Measurements from ENCODE around the gene GTPBP4.
"Not testable (repeated sequence)": the region's sequence is repeated elsewhere in the genome, so short reads cannot be mapped to it uniquely, and the experiment has no call there.

The GTPBP4 gene

GRCh38 chr10:1024103-1024502, 35.9 kb downstream of the GTPBP4 start:
- no peak for DNase-seq (ENCODE audit: low spot score)

GRCh38 chr10:1025683-1026082, 37.4 kb downstream of the GTPBP4 start, which contains the start of gene IDI2:
TSS of gene IDI2 (minus strand) at chr10:1025859. CDS start at chr10:1024723, 1,136 bp downstream.
- DNase-seq (ENCODE audit: low spot score), result no peak

- no peak for DNase-seq (ENCODE audit: low spot score)
Measured at GRCh38 chr10:1026578-1026977, 38.3 kb downstream of the GTPBP4 start.

- DNase-seq (ENCODE audit: low spot score), result no peak
Measured at GRCh38 chr10:1029838-1030237, 41.6 kb downstream of the GTPBP4 start.

GRCh38 chr10:1033601-1034000, 45.4 kb downstream of the GTPBP4 start:
- no peak for DNase-seq (ENCODE audit: low spot score)

GRCh38 chr10:1034758-1035157, 46.5 kb downstream of the GTPBP4 start:
- DNase-seq (ENCODE audit: low spot score), result no peak

GRCh38 chr10:1035201-1035600, 47.0 kb downstream of the GTPBP4 start:
- no peak for DNase-seq (ENCODE audit: low spot score)

GRCh38 chr10:1036341-1036791, 48.1 kb downstream of the GTPBP4 start:
- DNase-seq (ENCODE audit: low spot score), result no peak

- no peak for DNase-seq (ENCODE audit: low spot score)
Measured at GRCh38 chr10:1037098-1037497, 48.9 kb downstream of the GTPBP4 start.

- DNase-seq (ENCODE audit: low spot score), result not testable (repeated sequence)
Measured at GRCh38 chr10:1038769-1039168, 50.5 kb downstream of the GTPBP4 start.

- DNase-seq (ENCODE audit: low spot score), result no peak
Measured at GRCh38 chr10:1040133-1040532, 51.9 kb downstream of the GTPBP4 start.

- no peak for DNase-seq (ENCODE audit: low spot score)
Measured at GRCh38 chr10:1041514-1041913, 53.3 kb downstream of the GTPBP4 start.

- DNase-seq (ENCODE audit: low spot score), result no peak
Measured at GRCh38 chr10:1043532-1043995, 55.3 kb downstream of the GTPBP4 start.

GRCh38 chr10:1044146-1044545, 55.9 kb downstream of the GTPBP4 start:
- DNase-seq (ENCODE audit: low spot score), result no peak

GRCh38 chr10:1044964-1045363, 56.7 kb downstream of the GTPBP4 start:
- DNase-seq (ENCODE audit: low spot score), result no peak

GRCh38 chr10:1045415-1045814, 57.2 kb downstream of the GTPBP4 start:
- no peak for DNase-seq (ENCODE audit: low spot score)

- no peak for DNase-seq (ENCODE audit: low spot score)
Measured at GRCh38 chr10:1047937-1048336, 59.7 kb downstream of the GTPBP4 start.

- no peak for DNase-seq (ENCODE audit: low spot score)
Measured at GRCh38 chr10:1048349-1048731, 60.1 kb downstream of the GTPBP4 start.

- peak; percentile 98 for DNase-seq (ENCODE audit: low spot score)
Measured at GRCh38 chr10:1048732-1049424, 60.6 kb downstream of the GTPBP4 start, which contains the start of gene IDI1. TSS of gene IDI1 (minus strand) at chr10:1049119. CDS start at chr10:1049003, 116 bp downstream.

- DNase-seq (ENCODE audit: low spot score), result no peak
Measured at GRCh38 chr10:1049425-1049958, 61.3 kb downstream of the GTPBP4 start.

GRCh38 chr10:1050145-1050544, 61.9 kb downstream of the GTPBP4 start:
- no peak for DNase-seq (ENCODE audit: low spot score)

GRCh38 chr10:1050554-1050953, 62.3 kb downstream of the GTPBP4 start:
- no peak for DNase-seq (ENCODE audit: low spot score)

- DNase-seq (ENCODE audit: low spot score), result no peak
Measured at GRCh38 chr10:1054684-1055083, 66.5 kb downstream of the GTPBP4 start.
